Calu3 (cell line): ENCODE data around the gene SLCO3A1. TPM values are rescaled to one million over a fixed set of nuclear protein-coding genes. Genes with fewer than 3 reads are reported as not detected.

ENCODE experiments used
- BruUV-seq: library from RNA; stranded (reverse); fragments of 400-500 nt; replicated peaks from 2 replicates; lab custom pipeline; 2021; lab: Mats Ljungman, UMichigan
- CTCF ChIA-PET: fragments of 300-600 bp; sonication (Branson Sonifier 250); formaldehyde crosslinking; loops from one replicate; lab custom pipeline; 2022; ENCODE audit warnings: antibody characterized with exemption; lab: Charles Lee
- DNase-seq: peaks from one replicate; pipeline ENCODE4 v3.0.0; 2022
- H3K27ac Mint-ChIP-seq: one replicate; pipeline ENCODE4 v1.8.0; 2022; ENCODE audit warnings: mixed read lengths; ENCODE audit not compliant: unreplicated experiment
- H3K27me3 Mint-ChIP-seq: one replicate; pipeline ENCODE4 v1.8.0; 2022; ENCODE audit warnings: mixed read lengths; ENCODE audit not compliant: unreplicated experiment
- H3K36me3 Mint-ChIP-seq: one replicate; pipeline ENCODE4 v1.8.0; 2022; ENCODE audit warnings: mild to moderate bottlenecking, moderate library complexity, mixed read lengths; ENCODE audit not compliant: insufficient read depth, unreplicated experiment
- H3K4me1 Mint-ChIP-seq: one replicate; pipeline ENCODE4 v1.8.0; 2022; ENCODE audit warnings: mild to moderate bottlenecking, low read depth, mixed read lengths; ENCODE audit not compliant: unreplicated experiment
- H3K4me3 Mint-ChIP-seq: one replicate; pipeline ENCODE4 v1.8.0; 2022; ENCODE audit warnings: mild to moderate bottlenecking, low read depth, moderate library complexity, mixed read lengths; ENCODE audit not compliant: unreplicated experiment
- H3K9me3 Mint-ChIP-seq: one replicate; pipeline ENCODE4 v1.8.0; 2022; ENCODE audit warnings: low read depth, mixed read lengths; ENCODE audit not compliant: unreplicated experiment
- CTCF ChIP-seq: fragments of 200-600 bp; IDR thresholded peaks from one replicate; pipeline ENCODE4 v1.8.0; 2022; ENCODE audit warnings: antibody characterized with exemption; ENCODE audit not compliant: unreplicated experiment
- intact Hi-C: fragments of 100-400 bp; cut with micrococcal nuclease; formaldehyde crosslinking; loops from one replicate; pipeline ENCODE4 v1.10.0; 2022; ENCODE audit not compliant: unreplicated experiment
- total RNA-seq: library from RNA; stranded (reverse); gene quantifications from 2 replicates; pipeline ENCODE4 v1.2.3, GENCODE V29; 2022

The SLCO3A1 gene
- total RNA-seq, 1 experiment from 2014 or later, result 65.9 TPM

DNA sequence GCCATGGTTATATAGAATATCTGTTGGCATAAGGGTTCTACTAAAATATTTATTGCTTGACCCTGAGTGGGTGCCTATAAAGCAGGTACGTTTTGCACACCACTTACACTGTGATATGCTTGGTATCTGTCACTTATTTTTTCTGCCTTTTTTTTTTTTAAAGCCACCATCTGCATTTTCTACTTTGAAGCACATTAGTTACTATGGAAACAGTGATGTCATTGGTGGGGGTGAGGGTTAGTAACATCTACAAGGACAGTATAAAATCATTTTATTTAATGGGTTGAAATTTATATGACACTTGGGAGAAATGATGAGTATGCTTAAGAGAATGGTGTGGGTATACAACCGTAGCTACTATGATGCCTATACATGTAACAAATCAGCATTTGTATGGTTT is 25.6 kb downstream of the SLCO3A1 start:
- TF ChIP-seq CTCF, result no peak
- no peak for DNase-seq
- no peaks in the 10 kb centered on the region for H3K9me3 Mint-ChIP-seq
- CTCF ChIA-PET, result interaction anchor here (0.6 to 1.1 kb wide), 2 partner anchors 12 to 753 kb away, joined by 3 to 4 read pairs; no protein-coding TSS in a partner anchor
- no peaks in the 10 kb centered on the region for H3K36me3 Mint-ChIP-seq
- H3K27me3 Mint-ChIP-seq, result no peaks in the 10 kb centered on the region
- BruUV-seq, result no TSS peak
- intact Hi-C loops, result no loop called here
- no peaks in the 10 kb centered on the region for H3K4me1 Mint-ChIP-seq
- no peak overlapping the region for H3K27ac Mint-ChIP-seq
- no peak overlapping the region for H3K4me3 Mint-ChIP-seq

DNA sequence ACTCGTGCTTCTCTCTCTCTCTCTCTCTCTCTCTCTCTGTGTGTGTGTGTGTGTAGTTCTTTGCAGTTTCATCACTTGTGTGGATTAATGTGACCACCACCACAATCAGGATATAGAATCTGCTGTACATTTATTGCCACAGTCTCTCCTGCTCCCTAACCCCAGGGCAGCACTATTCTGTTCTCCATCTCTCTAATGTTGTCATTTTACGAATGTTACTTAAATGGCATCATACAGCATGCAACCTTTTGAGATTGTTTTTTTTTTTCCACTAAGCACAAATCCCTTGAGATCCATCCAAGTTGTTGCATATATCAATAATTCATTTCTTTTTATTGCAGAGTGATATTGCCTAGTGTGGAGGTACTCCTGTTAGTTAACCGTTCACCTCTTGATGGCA is 26.9 kb downstream of the SLCO3A1 start:
- Mint-ChIP-seq H3K27me3 (no peaks in the 10 kb centered on the region), H3K9me3 (no peaks in the 10 kb centered on the region), H3K4me3 (no peak overlapping the region), H3K4me1 (no peaks in the 10 kb centered on the region), H3K36me3 (no peaks in the 10 kb centered on the region), H3K27ac (no peak overlapping the region)
- TF ChIP-seq CTCF, result no peak
- CTCF ChIA-PET, result interaction anchor here (1.1 kb wide), 1 partner anchor 13 kb away, joined by 3 read pairs; no protein-coding TSS in a partner anchor
- DNase-seq, result no peak
- BruUV-seq, result no TSS peak
- intact Hi-C loops, result no loop called here

- intact Hi-C loops, result no loop called here
- no peak for DNase-seq
- CTCF ChIA-PET, result interaction anchor here (0.8 kb wide), 1 partner anchor 14 kb away, joined by 3 read pairs; no protein-coding TSS in a partner anchor
- Mint-ChIP-seq H3K4me1 (no peaks in the 10 kb centered on the region), H3K36me3 (no peaks in the 10 kb centered on the region), H3K4me3 (no peak overlapping the region), H3K9me3 (no peaks in the 10 kb centered on the region), H3K27ac (no peak overlapping the region), H3K27me3 (no peaks in the 10 kb centered on the region)
- BruUV-seq, result no TSS peak
- TF ChIP-seq CTCF, result no peak
These were observed 28.2 kb downstream of the SLCO3A1 start for GRCh38 chr15:91881569-91882297.

- CTCF ChIA-PET, result interaction anchor here (0.8 kb wide), 1 partner anchor 15 kb away, joined by 3 read pairs; no protein-coding TSS in a partner anchor
- H3K36me3 Mint-ChIP-seq, result no peaks in the 10 kb centered on the region
- H3K4me3 Mint-ChIP-seq, result no peak overlapping the region
- H3K4me1 Mint-ChIP-seq, result peaks cover 12% of the 10 kb centered on the region
- no peak for TF ChIP-seq CTCF
- H3K27me3 Mint-ChIP-seq, result no peaks in the 10 kb centered on the region
- no TSS peak for BruUV-seq
- no peak for DNase-seq
- no peaks in the 10 kb centered on the region for H3K9me3 Mint-ChIP-seq
- intact Hi-C loops, result no loop called here
- no peak overlapping the region for H3K27ac Mint-ChIP-seq
These were observed 29.5 kb downstream of the SLCO3A1 start for GRCh38 chr15:91882858-91883586.
